GM12878 (cell line): ENCODE results near the gene VCL. TPM values are rescaled to one million over a fixed set of nuclear protein-coding genes. Genes with fewer than 3 reads are reported as not detected.

Experiments
- ATAC-seq: fragments of 200-7000 bp; cut with Tn5 transposase; 3 replicates; pipeline ENCODE4 v1.9.1; 2020; ENCODE audit warnings: mild to moderate bottlenecking, moderate library complexity
- Bru-seq: library from RNA; stranded (reverse); fragments of 400-500 nt; gene quantifications from one replicate; lab custom pipeline; 2021; lab: Mats Ljungman, UMichigan
- BruChase-seq, 2 experiments: library from RNA; stranded (reverse); fragments of 400-500 nt; gene quantifications; one replicate each; lab custom pipeline; 2021; lab: Mats Ljungman, UMichigan
- BruUV-seq: library from RNA; stranded (reverse); fragments of 400-500 nt; replicated peaks from 2 replicates; lab custom pipeline; 2021; lab: Mats Ljungman, UMichigan
- CTCF ChIA-PET: fragments of 300-600 bp; sonication (Branson Sonifier 250); formaldehyde crosslinking; extraction: SDS; loops from one replicate; lab custom pipeline; 2021; ENCODE audit warnings: inconsistent platforms; lab: Yijun Ruan, JAX
- POLR2A ChIA-PET: fragments of 350-600 bp; formaldehyde crosslinking; extraction: SDS; loops from one replicate; lab custom pipeline; 2021; ENCODE audit warnings: inconsistent platforms; lab: Charles Lee
- RAD21 ChIA-PET: fragments of 300-600 bp; sonication (Branson Sonifier 250); formaldehyde crosslinking; loops from one replicate; lab custom pipeline; 2023; ENCODE audit warnings: antibody characterized with exemption; ENCODE audit not compliant: unreplicated experiment; lab: Charles Lee
- SMC1A ChIA-PET: fragments of 300-600 bp; sonication (Branson Sonifier 250); formaldehyde crosslinking; loops from one replicate; lab custom pipeline; 2023; ENCODE audit not compliant: unreplicated experiment, uncharacterized antibody; lab: Charles Lee
- DNase-seq: peaks from one replicate; pipeline ENCODE4 v3.0.0-alpha.2; 2011; ENCODE audit warnings: low read depth, low spot score
- FAIRE-seq: peaks from 3 replicates; lab custom pipeline; 2011; peaks lifted over from hg19 to GRCh38; lab: Jason Lieb, UNC
- H2AFZ ChIP-seq: 2 replicates; pipeline ENCODE4 v1.6.0; 2011; ENCODE audit warnings: low read depth, low read length, control low read depth; ENCODE audit not compliant: control insufficient read depth
- H3K27ac ChIP-seq: 2 replicates; pipeline ENCODE4 v1.5.1; 2011; ENCODE audit warnings: control low read depth; ENCODE audit not compliant: control insufficient read depth, insufficient read depth
- H3K27me3 ChIP-seq, 2 experiments: replicated peaks in 1 of 2; 2 replicates each; pipeline versions ENCODE4 v1.6.0 to v1.6.1; 2011; ENCODE audit warnings: low read length in 1 of 2; ENCODE audit not compliant: control insufficient read depth in 2 of 2, insufficient read depth in 2 of 2
- H3K36me3 ChIP-seq, 2 experiments: 2 replicates each; pipeline ENCODE4 v1.5.1; 2011; ENCODE audit warnings: low read length in 1 of 2; ENCODE audit not compliant: control insufficient read depth in 2 of 2, insufficient read depth in 2 of 2
- H3K4me1 ChIP-seq: 2 replicates; pipeline ENCODE4 v1.6.1; 2011; ENCODE audit warnings: mild to moderate bottlenecking, low read length, moderate library complexity, mixed read lengths; ENCODE audit not compliant: control insufficient read depth, insufficient read depth
- H3K4me2 ChIP-seq: 2 replicates; pipeline ENCODE4 v1.6.0; 2011; ENCODE audit warnings: control low read depth; ENCODE audit not compliant: control insufficient read depth, insufficient read depth
- H3K4me3 ChIP-seq: fragments of 200-600 bp; sonication (generic); 2 replicates; pipeline ENCODE4 v1.5.1; 2016
- H3K79me2 ChIP-seq: 2 replicates; pipeline ENCODE4 v1.6.0; 2011; ENCODE audit warnings: low read length; ENCODE audit not compliant: control insufficient read depth, insufficient read depth
- H3K9ac ChIP-seq: 2 replicates; pipeline ENCODE4 v1.8.0; 2011; ENCODE audit warnings: low read length, control low read depth, mixed read lengths; ENCODE audit not compliant: control insufficient read depth, insufficient read depth
- H3K9me3 ChIP-seq: replicated peaks from 3 replicates; pipeline ENCODE4 v1.5.1; 2011; ENCODE audit warnings: mild to moderate bottlenecking, low read length; ENCODE audit not compliant: control insufficient read depth, insufficient read depth
- H4K20me1 ChIP-seq: 2 replicates; pipeline ENCODE4 v1.6.0; 2011; ENCODE audit not compliant: control insufficient read depth, insufficient read depth
- ASH2L ChIP-seq: fragments of 300-600, 200-600 bp; sonication (generic); IDR thresholded peaks from 2 replicates; pipeline ENCODE4 v1.6.1; 2017; ENCODE audit warnings: low read depth, mild to moderate bottlenecking, borderline replicate concordance
- CREB1 ChIP-seq: IDR thresholded peaks from 2 replicates; pipeline ENCODE4 v1.6.1; 2012; ENCODE audit warnings: low read depth, mild to moderate bottlenecking, inconsistent platforms
- CREM ChIP-seq: IDR thresholded peaks from 2 replicates; pipeline ENCODE4 v1.6.1; 2014; ENCODE audit warnings: antibody characterized with exemption, low read depth
- EGR1 ChIP-seq, 2 experiments: IDR thresholded peaks; 1 replicate in 1 of 2; 2 replicates in 1 of 2; pipeline ENCODE4 v1.6.1; 2011 to 2012; ENCODE audit warnings: low read depth in 2 of 2, low read length in 2 of 2, borderline replicate concordance in 1 of 2, mild to moderate bottlenecking in 1 of 2, moderate library complexity in 1 of 2
- ESRRA ChIP-seq: IDR thresholded peaks from 2 replicates; pipeline ENCODE4 v1.6.1; 2012; ENCODE audit warnings: mild to moderate bottlenecking, low read length, improper control_type of control experiment
- IRF3 ChIP-seq: fragments of 450-650 bp; IDR thresholded peaks from 2 replicates; pipeline ENCODE4 v1.6.1; 2014; ENCODE audit warnings: mild to moderate bottlenecking
- JUND ChIP-seq: IDR thresholded peaks from 2 replicates; pipeline ENCODE4 v1.6.1; 2012; ENCODE audit warnings: low read depth, mild to moderate bottlenecking, low read length, improper control_type of control experiment, moderate library complexity
- MLLT1 ChIP-seq: fragments of 450-650 bp; IDR thresholded peaks from 2 replicates; pipeline ENCODE4 v1.6.1; 2016; ENCODE audit warnings: mild to moderate bottlenecking
- RFX5 ChIP-seq: IDR thresholded peaks from 2 replicates; pipeline ENCODE4 v1.6.1; 2011; ENCODE audit warnings: low read depth, low read length, improper control_type of control experiment
- SMARCA5 ChIP-seq: fragments of 450-650 bp; IDR thresholded peaks from 2 replicates; pipeline ENCODE4 v1.6.1; 2017; ENCODE audit warnings: mild to moderate bottlenecking
- SREBF1 ChIP-seq: IDR thresholded peaks from 2 replicates; pipeline ENCODE4 v1.6.1; 2012; ENCODE audit warnings: mild to moderate bottlenecking, low read length
- SRF ChIP-seq, 2 experiments: IDR thresholded peaks; 2 replicates each; pipeline ENCODE4 v1.6.1; 2011; ENCODE audit warnings: low read depth in 2 of 2, low read length in 2 of 2, mild to moderate bottlenecking in 1 of 2, moderate library complexity in 1 of 2
- SUPT20H ChIP-seq: IDR thresholded peaks from 2 replicates; pipeline ENCODE4 v1.6.1; 2011; ENCODE audit warnings: low read depth, mild to moderate bottlenecking, low read length, moderate library complexity, borderline replicate concordance; ENCODE audit not compliant: control insufficient read depth
- WGBS: methylation state at CpG from one replicate; pipeline ENCODE4 v1.1.6; 2016; ENCODE audit warnings: low lambda C conversion rate; ENCODE audit not compliant: insufficient replicate concordance, insufficient coverage; ENCODE audit errors: missing lambda C conversion rate; 5-methylcytosine and 5-hydroxymethylcytosine counted together
- in situ Hi-C: fragments of 300-500 bp; cut with MboI; formaldehyde crosslinking; loops from 9 replicates; pipeline ENCODE4 v1.14.3; 2018; ENCODE audit warnings: mixed read lengths
- intact Hi-C: fragments of 100-400 bp; cut with micrococcal nuclease; formaldehyde crosslinking; loops from one replicate; pipeline ENCODE4 v1.14.2; 2022; ENCODE audit not compliant: unreplicated experiment
- long read RNA-seq, 2 experiments: library from polyadenylated mRNA; unstranded; transcript quantifications; one replicate each; pipeline ENCODE4 v2.0.0, GENCODE V29; 2019 to 2020
- polyA minus RNA-seq, 3 experiments: library from RNA; depleted of rRNA, polyadenylated mRNA; stranded (reverse); fragments of >200 nt; gene quantifications; 2 replicates each; pipeline ENCODE4 v1.2.3, GENCODE V29; 2011
- polyA plus RNA-seq, 11 experiments: library from polyadenylated mRNA; depleted of rRNA in 4 of 11; unstranded in 6 of 11; stranded (reverse) in 5 of 11; fragments of >200 nt; fragmentation: Nextera tagmentation in 4 of 11; fragmentation: Illumina TruSeq in 1 of 11; extraction: Ambion mirVana in 4 of 11; extraction: Trizol in 1 of 11; gene quantifications; 1 replicate in 1 of 11; 2 replicates in 10 of 11; pipeline versions ENCODE4 v1.2.1 to v1.2.3, GENCODE V29; 2011 to 2016; ENCODE audit warnings: inconsistent platforms in 2 of 11, missing spikeins in 2 of 11, low read depth in 1 of 11
- total RNA-seq, 4 experiments: library from RNA; depleted of rRNA in 3 of 4; stranded (reverse); fragments of >200 nt in 3 of 4; fragmentation: Illumina TruSeq in 1 of 4; extraction: Trizol in 1 of 4; gene quantifications; 2 replicates each; pipeline versions ENCODE4 v1.2.1 to v1.2.3, GENCODE V29; 2013 to 2021

VCL gene
- total RNA-seq (2013; cell fraction: nucleolus; rRNA removed) = 9.7 and 9.8 TPM in 2 replicates
- 22.5 and 23.6 TPM in 2 replicates for total RNA-seq (2014; rRNA removed)
- total RNA-seq (2014; rRNA removed; fragmentation: Illumina TruSeq; extraction: Trizol) = 22.8 and 24.4 TPM in 2 replicates
- total RNA-seq (2021) = 49.3 and 54.6 TPM in 2 replicates
- polyA plus RNA-seq (2011; ENCODE audit: low read depth) = 5.7 TPM
- polyA plus RNA-seq (2011; rRNA removed) = 10.7 and 13.8 TPM in 2 replicates
- polyA plus RNA-seq (2011; cell fraction: cytosol; rRNA removed) = 9.2 and 9.9 TPM in 2 replicates
- polyA plus RNA-seq (2011; cell fraction: nucleus; rRNA removed) = 21.7 and 22.7 TPM in 2 replicates
- polyA plus RNA-seq (2012) = 6.3 and 7.6 TPM in 2 replicates
- polyA plus RNA-seq (2014; fragmentation: Illumina TruSeq; extraction: Trizol) = 28.8 and 29.0 TPM in 2 replicates
- 1 to 10 TPM; 6.7 to 9.2 TPM for polyA plus RNA-seq (2014; fragmentation: Nextera tagmentation; extraction: Ambion mirVana)
- polyA plus RNA-seq (2014; rRNA removed) = 24.3 and 25.1 TPM in 2 replicates
- 10 to 100 TPM; 38.4 to 39.0 TPM for polyA plus RNA-seq (2016; fragmentation: Nextera tagmentation; extraction: Ambion mirVana)
- polyA minus RNA-seq (2011; rRNA and poly(A)+ RNA removed) = 12.9 and 16.5 TPM in 2 replicates
- 5.3 and 8.6 TPM in 2 replicates for polyA minus RNA-seq (2011; cell fraction: cytosol; rRNA and poly(A)+ RNA removed)
- polyA minus RNA-seq (2011; cell fraction: nucleus; rRNA and poly(A)+ RNA removed) = 12.9 and 17.8 TPM in 2 replicates
- Bru-seq, nascent RNA = percentile 54 among the genes with signal in this experiment
- percentile 54 among the genes with signal in this experiment for BruChase-seq, experiment 1, labeled RNA remaining after a 6-hour chase
- BruChase-seq, experiment 2, labeled RNA remaining after a 2-hour chase = percentile 51 among the genes with signal in this experiment
- long read RNA-seq, experiment 1, full-length matches to known transcripts = 6 of 11 reads
- long read RNA-seq, experiment 1, partial matches to known transcripts = 2 of 11 reads
- long read RNA-seq, experiment 1, other reads (novel, unspliced or antisense) = 3 of 11 reads
- long read RNA-seq, experiment 2, full-length matches to known transcripts = 9 of 62 reads
- long read RNA-seq, experiment 2, partial matches to known transcripts = 21 of 62 reads
- long read RNA-seq, experiment 2, other reads (novel, unspliced or antisense) = 32 of 62 reads

DNA sequence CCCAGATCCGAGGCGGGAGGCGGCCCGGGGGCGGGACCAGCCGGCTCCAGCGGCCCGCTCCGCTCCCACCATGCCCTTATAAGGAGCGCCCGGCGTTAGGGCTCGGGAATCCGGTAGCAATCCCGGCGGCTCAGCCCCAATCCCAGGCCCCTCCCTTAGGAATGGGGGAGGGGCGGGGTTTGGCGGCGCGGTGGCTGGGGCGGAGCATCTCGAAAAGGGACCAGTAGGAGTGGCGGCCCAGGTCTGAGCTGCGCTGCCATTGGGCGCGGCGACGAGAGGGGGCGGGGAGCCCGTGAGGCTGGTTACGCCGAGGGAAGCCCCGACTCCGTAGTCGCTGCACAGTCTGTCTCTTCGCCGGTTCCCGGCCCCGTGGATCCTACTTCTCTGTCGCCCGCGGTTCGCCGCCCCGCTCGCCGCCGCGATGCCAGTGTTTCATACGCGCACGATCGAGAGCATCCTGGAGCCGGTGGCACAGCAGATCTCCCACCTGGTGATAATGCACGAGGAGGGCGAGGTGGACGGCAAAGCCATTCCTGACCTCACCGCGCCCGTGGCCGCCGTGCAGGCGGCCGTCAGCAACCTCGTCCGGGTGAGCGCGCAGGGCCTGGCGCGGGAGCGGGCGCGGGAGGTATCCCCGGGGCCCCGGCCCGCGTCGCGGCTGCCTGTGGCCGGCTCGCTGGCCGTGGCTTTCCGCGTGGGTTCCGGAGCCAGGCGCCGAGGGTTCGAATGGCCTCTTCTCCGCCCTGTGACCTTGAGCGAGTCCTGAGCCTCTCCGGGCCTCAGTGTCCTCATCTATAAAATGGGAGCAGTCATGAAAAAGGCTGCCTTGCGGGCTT is at the start of gene VCL:
TSS of gene VCL (plus strand) at position 330 of the 836 bp plus-strand sequence. CDS start at position 422, 92 bp downstream.
- ChIA-PET CTCF (interaction anchor here (0.6 to 3.5 kb wide), 4 partner anchors 41 to 83 kb away, joined by 3 to 13 read pairs (median 6); no protein-coding TSS in a partner anchor), POLR2A (interaction anchor here (1.2 to 1.5 kb wide), 2 partner anchors 85 to 503 kb away, joined by 3 read pairs; no protein-coding TSS in a partner anchor), SMC1A (interaction anchor here (0.5 to 5.2 kb wide), 4 partner anchors 45 to 253 kb away, joined by 3 to 18 read pairs (median 4); no protein-coding TSS in a partner anchor), RAD21 (interaction anchor here (1.0 to 1.9 kb wide), 2 partner anchors 41 to 105 kb away, joined by 4 to 9 read pairs; no protein-coding TSS in a partner anchor)
- in situ Hi-C loops (no loop called here), intact Hi-C loops (loop anchor here (5.0 kb wide), 1 partner anchor 41 kb away; no protein-coding TSS in a partner anchor)
- FAIRE-seq (peak; percentile 41), ATAC-seq (peak; percentile 99), DNase-seq (peak; percentile 64)
- Histone ChIP-seq H2AFZ (peak within 1 kb of the TSS; percentile 98), H3K9me3 (no peaks in the 10 kb centered on the region), H3K9ac (peak within 1 kb of the TSS; percentile 58), H3K27me3 (no peaks in the 10 kb centered on the region), H3K27ac (peak within 1 kb of the TSS; percentile 67), H3K4me1 (peaks cover 15% of the 10 kb centered on the region), H3K4me3 (peak within 1 kb of the TSS; percentile 86), H4K20me1 (no peaks in the 10 kb centered on the region), H3K79me2 (peaks cover 6% of the 10 kb centered on the region), H3K4me2 (peak within 1 kb of the TSS; percentile 85), H3K36me3 (no peaks in the 10 kb centered on the region)
- BruUV-seq = no TSS peak
- under 1% methylated on average over 70 of the region's 92 CpGs for WGBS
- 0 out of 2 replicates have a peak, but pooled peaks have one; percentile 12 for TF ChIP-seq CREM
- TF ChIP-seq ESRRA = peak; percentile 70; the same call in 1 of the 2 replicates
- TF ChIP-seq RFX5 = peak; percentile 27; the same call in 1 of the 2 replicates
- TF ChIP-seq IRF3 = peak; percentile 15; the same call in 1 of the 2 replicates
- peak in 1 of 2 experiments; percentile 11; a peak in 1 of 3 replicates for TF ChIP-seq EGR1 (IDR thresholded peaks at IDR 0.05; ENCODE audit: borderline replicate concordance in 1 of 2, low read depth in 2 of 2, low read length in 2 of 2)
- TF ChIP-seq ASH2L = 0 out of 2 replicates have a peak, but pooled peaks have one; percentile 45
- TF ChIP-seq JUND = no peak
- TF ChIP-seq SREBF1 = no peak
- TF ChIP-seq MLLT1 = no peak
- TF ChIP-seq SRF (IDR thresholded peaks at IDR 0.05; ENCODE audit: low read depth in 2 of 2, low read length in 2 of 2) = peak; percentile 84 to 93
- no peak for TF ChIP-seq SUPT20H
- peak; percentile 59; the same call in 1 of the 2 replicates for TF ChIP-seq CREB1
- peak; percentile 90 for TF ChIP-seq SMARCA5
